HFFc6 (cell line): ENCODE measurements around the gene PSME2. TPM values are rescaled to one million over a fixed set of nuclear protein-coding genes. Genes with fewer than 3 reads are reported as not detected.

Experiments used
- DNase-seq: peaks from one replicate; pipeline ENCODE4 v3.0.0-alpha.2; 2018
- H3K27ac Mint-ChIP-seq: 2 replicates; pipeline ENCODE4 v1.8.0; 2020; ENCODE audit warnings: mild to moderate bottlenecking, mixed read lengths
- H3K27me3 Mint-ChIP-seq: 2 replicates; pipeline ENCODE4 v1.8.0; 2021; ENCODE audit warnings: mild to moderate bottlenecking, moderate library complexity, mixed read lengths; ENCODE audit not compliant: insufficient read depth
- H3K36me3 Mint-ChIP-seq: 2 replicates; pipeline ENCODE4 v1.8.0; 2021; ENCODE audit warnings: low read depth, mixed read lengths
- H3K4me1 Mint-ChIP-seq: 2 replicates; pipeline ENCODE4 v1.8.0; 2020; ENCODE audit warnings: low read depth, mixed read lengths
- H3K4me3 Mint-ChIP-seq: 2 replicates; pipeline ENCODE4 v1.8.0; 2020; ENCODE audit warnings: mild to moderate bottlenecking, moderate library complexity, mixed read lengths
- H3K9me3 Mint-ChIP-seq: 2 replicates; pipeline ENCODE4 v1.8.0; 2020; ENCODE audit warnings: mild to moderate bottlenecking, mixed read lengths
- CTCF ChIP-seq: fragments of 200-600 bp; sonication (generic); IDR thresholded peaks from 2 replicates; pipeline ENCODE4 v1.5.0; 2021; ENCODE audit warnings: antibody characterized with exemption, mild to moderate bottlenecking
- total RNA-seq, 6 experiments: library from RNA; stranded (reverse); fragmentation: NEBNext Ultra II Directional; extraction: Animal tissue kit (Norgen Biotek cat#: 25700); gene quantifications; 2 replicates in 1 of 6; 3 replicates in 5 of 6; pipeline ENCODE4 v1.2.3, GENCODE V29; 2021

Gene PSME2
- total RNA-seq, 6 experiments from 2014 or later: 108 to 143 (median 136) TPM

- DNase-seq: peak; percentile 9
- peaks cover 18% of the 10 kb centered on the region for H3K36me3 Mint-ChIP-seq
Observed at GRCh38 chr14:24162093-24162492, 15.7 kb upstream of the PSME2 start.

GRCh38 chr14:24160850-24161804 is 14.7 kb upstream of the PSME2 start, which contains the start of gene IRF9:
TSS of gene IRF9 (plus strand) at chr14:24161265. CDS start at chr14:24162145, 880 bp downstream.
- Mint-ChIP-seq H3K4me3 (peak within 1 kb of the TSS; percentile 94), H3K36me3 (peaks cover 24% of the 10 kb centered on the region), H3K4me1 (peaks cover 26% of the 10 kb centered on the region), H3K9me3 (no peaks in the 10 kb centered on the region), H3K27me3 (peaks cover 3% of the 10 kb centered on the region; the same call in 1 of the 2 replicates), H3K27ac (peak within 1 kb of the TSS; percentile 89)
- peak; percentile 98 for TF ChIP-seq CTCF
- DNase-seq: peak; percentile 93

More at GRCh38 chr14:24162093-24162492, 15.7 kb upstream of the PSME2 start:
- TF ChIP-seq CTCF: no peak
- H3K4me1 Mint-ChIP-seq: peaks cover 26% of the 10 kb centered on the region
- peak overlapping the region; percentile 89 for H3K27ac Mint-ChIP-seq
- H3K4me3 Mint-ChIP-seq: peak overlapping the region; percentile 94
- H3K9me3 Mint-ChIP-seq: no peaks in the 10 kb centered on the region
- H3K27me3 Mint-ChIP-seq: peaks cover 3% of the 10 kb centered on the region; the same call in 1 of the 2 replicates

- H3K36me3 Mint-ChIP-seq: peaks cover 30% of the 10 kb centered on the region
- no peak overlapping the region for H3K4me3 Mint-ChIP-seq
- H3K4me1 Mint-ChIP-seq: peaks cover 26% of the 10 kb centered on the region
- TF ChIP-seq CTCF: no peak
- no peaks in the 10 kb centered on the region for H3K9me3 Mint-ChIP-seq
- peak overlapping the region; percentile 89 for H3K27ac Mint-ChIP-seq
- H3K27me3 Mint-ChIP-seq: peaks cover 3% of the 10 kb centered on the region; the same call in 1 of the 2 replicates
- no peak for DNase-seq
Observed at GRCh38 chr14:24160499-24160849, 14.1 kb upstream of the PSME2 start.

- Mint-ChIP-seq H3K9me3 (no peaks in the 10 kb centered on the region), H3K4me1 (peaks cover 26% of the 10 kb centered on the region), H3K27ac (peak overlapping the region; percentile 36), H3K27me3 (peaks cover 3% of the 10 kb centered on the region; the same call in 1 of the 2 replicates), H3K4me3 (no peak overlapping the region), H3K36me3 (peaks cover 30% of the 10 kb centered on the region)
- DNase-seq: no peak
- no peak for TF ChIP-seq CTCF
Observed at GRCh38 chr14:24159777-24160498, 13.5 kb upstream of the PSME2 start.

GRCh38 chr14:24157331-24157730 is 10.9 kb upstream of the PSME2 start:
- DNase-seq: no peak
- no peak for TF ChIP-seq CTCF
- no peak overlapping the region for H3K27ac Mint-ChIP-seq
- H3K4me1 Mint-ChIP-seq: peaks cover 18% of the 10 kb centered on the region
- peaks cover 3% of the 10 kb centered on the region; the same call in 1 of the 2 replicates for H3K27me3 Mint-ChIP-seq
- no peaks in the 10 kb centered on the region for H3K9me3 Mint-ChIP-seq
- peaks cover 34% of the 10 kb centered on the region for H3K36me3 Mint-ChIP-seq
- no peak overlapping the region for H3K4me3 Mint-ChIP-seq
